Uterus (tissue), 4 donors: Measurements from ENCODE around the gene TGIF1. TPM values are rescaled to one million over a fixed set of nuclear protein-coding genes. Genes with fewer than 3 reads are reported as not detected.
"Not testable (repeated sequence)": the region's sequence is repeated elsewhere in the genome, so short reads cannot be mapped to it uniquely, and the experiment has no call there.

Experiments
- DNase-seq, 2 donors: peaks; one replicate each; pipeline ENCODE4 v3.0.0-alpha.2; 2019 to 2020
- H3K27ac ChIP-seq, 2 donors: fragments of 200-600 bp; sonication (generic); 1 replicate in 1 of 2; 2 replicates in 1 of 2; pipeline ENCODE4 v1.5.1; 2016 to 2018
- H3K27me3 ChIP-seq, 2 donors: fragments of 200-600 bp; sonication (generic); one replicate each; pipeline ENCODE4 v1.5.1; 2018 to 2019; ENCODE audit warnings: control low read depth in 1 of 2
- H3K36me3 ChIP-seq, 2 donors: fragments of 200-600 bp; sonication (generic); one replicate each; pipeline ENCODE4 v1.5.1; 2019; ENCODE audit warnings: control low read depth in 1 of 2
- H3K4me1 ChIP-seq, 2 donors: fragments of 200-600 bp; sonication (generic); one replicate each; pipeline ENCODE4 v1.5.1; 2018 to 2019; ENCODE audit warnings: control low read depth in 1 of 2
- H3K4me3 ChIP-seq, 2 donors: fragments of 200-600 bp; sonication (generic); 1 replicate in 1 of 2; 2 replicates in 1 of 2; pipeline ENCODE4 v1.5.1; 2018 to 2019; ENCODE audit warnings: mild to moderate bottlenecking in 1 of 2
- H3K9me3 ChIP-seq, 2 donors: fragments of 200-600 bp; sonication (generic); one replicate each; pipeline ENCODE4 v1.5.1; 2019; ENCODE audit warnings: control low read depth in 1 of 2
- CTCF ChIP-seq, 4 experiments: fragments of 200-600 bp in 2 of 4; fragments of 450-650 bp in 2 of 4; sonication (generic) in 2 of 4; IDR thresholded peaks; one replicate each; pipeline ENCODE4 v1.5.1; 2016 to 2019; ENCODE audit warnings: antibody characterized with exemption in 4 of 4, mild to moderate bottlenecking in 2 of 4, moderate library complexity in 1 of 4
- POLR2A ChIP-seq, 2 donors: fragments of 450-650 bp; IDR thresholded peaks; one replicate each; pipeline ENCODE4 v1.6.1; 2016; ENCODE audit warnings: antibody characterized with exemption in 2 of 2, mild to moderate bottlenecking in 1 of 2, moderate library complexity in 1 of 2
- intact Hi-C: fragments of 100-400 bp; cut with DNase I; formaldehyde crosslinking; loops from one replicate; pipeline ENCODE4 v1.15.1; 2023; ENCODE audit warnings: low total_unique reads
- total RNA-seq, 4 donors: library from RNA; depleted of rRNA in 3 of 4; stranded (reverse); fragments of >200 nt in 3 of 4; gene quantifications; one replicate each; pipeline versions ENCODE4 v1.1.0 to v1.2.4, GENCODE V29; 2014 to 2023
- donor health status: DM: yes; HTN: yes; CAD: no.

Gene TGIF1
- total RNA-seq, 4 donors from 2014 or later: 34.1 to 161 (median 87.0) TPM

GRCh38 chr18:3466872-3467271 lies 16.9 kb downstream of the TGIF1 start:
- Histone ChIP-seq H3K27me3 (no peaks in the 10 kb centered on the region), H3K9me3 (no peaks in the 10 kb centered on the region), H3K4me3 (no peak overlapping the region), H3K4me1 (no peaks in the 10 kb centered on the region), H3K36me3 (no peaks in the 10 kb centered on the region), H3K27ac (no peak overlapping the region)
- DNase-seq: no peak
- TF ChIP-seq CTCF (IDR thresholded peaks at IDR 0.05) (no peak), POLR2A (IDR thresholded peaks at IDR 0.05) (no peak)
- intact Hi-C loops: no loop called here

DNA sequence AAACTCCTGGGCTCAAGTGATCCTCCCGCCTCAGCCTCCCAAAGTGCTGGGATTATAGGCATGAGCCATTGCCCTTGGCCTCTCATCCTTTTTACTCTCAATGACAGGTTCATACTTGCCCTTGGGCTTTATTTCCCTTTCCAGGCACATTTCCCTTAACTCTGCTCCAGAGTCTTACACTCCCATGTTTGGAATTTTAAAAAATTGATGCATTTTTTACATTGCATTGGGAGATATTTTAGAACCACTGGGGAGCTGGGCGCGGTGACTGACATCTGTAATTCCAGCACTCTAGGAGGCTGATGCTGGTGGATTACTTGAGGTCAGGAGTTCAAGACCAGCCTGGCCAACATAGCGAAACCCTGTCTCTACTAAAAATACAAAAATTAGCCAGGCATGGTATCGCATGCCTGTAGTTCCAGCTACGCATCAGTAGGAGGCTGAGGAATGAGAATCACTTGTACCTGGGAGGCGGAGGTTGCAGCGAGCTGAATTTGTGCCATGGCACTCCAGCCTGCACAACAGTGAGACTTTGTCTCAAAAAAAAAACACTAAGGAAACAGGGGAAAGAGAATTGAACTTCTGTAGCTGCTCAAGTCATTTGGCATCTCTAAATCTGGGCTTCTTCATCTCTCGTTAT lies 18.2 kb downstream of the TGIF1 start:
- intact Hi-C loops: no loop called here
- H3K9me3 ChIP-seq: no peaks in the 10 kb centered on the region
- H3K27ac ChIP-seq: no peak overlapping the region
- H3K27me3 ChIP-seq: no peaks in the 10 kb centered on the region
- no peaks in the 10 kb centered on the region for H3K4me1 ChIP-seq
- no peaks in the 10 kb centered on the region for H3K36me3 ChIP-seq
- TF ChIP-seq CTCF (IDR thresholded peaks at IDR 0.05) (no peak), POLR2A (IDR thresholded peaks at IDR 0.05) (no peak)
- no peak overlapping the region for H3K4me3 ChIP-seq
- DNase-seq: no peak

DNA sequence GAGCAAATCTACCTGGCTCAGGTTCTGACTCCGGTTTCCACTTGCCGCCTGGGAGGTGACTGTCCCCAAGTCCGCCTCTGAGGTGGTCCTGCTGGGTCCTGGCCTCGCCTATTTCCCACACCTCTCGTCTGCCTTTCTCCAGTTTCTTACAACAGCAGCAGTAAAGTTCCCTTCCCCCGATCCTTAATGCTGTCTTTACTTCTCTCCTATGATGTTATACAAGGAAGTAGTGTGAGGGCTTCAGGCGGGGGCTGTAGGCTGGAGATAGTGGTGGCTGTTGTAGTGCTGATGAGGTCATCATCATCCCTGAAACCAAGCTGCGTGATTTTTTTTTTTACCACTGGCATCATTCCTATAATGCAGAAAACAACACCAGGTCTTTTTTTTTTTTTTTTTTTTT lies 18.9 kb downstream of the TGIF1 start:
- intact Hi-C loops: no loop called here
- no peak for DNase-seq

GRCh38 chr18:3471141-3471648 lies 21.2 kb downstream of the TGIF1 start:
- H3K4me3 ChIP-seq: no peak overlapping the region
- H3K4me1 ChIP-seq: no peaks in the 10 kb centered on the region
- no peaks in the 10 kb centered on the region for H3K9me3 ChIP-seq
- intact Hi-C loops: no loop called here
- TF ChIP-seq POLR2A (IDR thresholded peaks at IDR 0.05) (no peak), CTCF (IDR thresholded peaks at IDR 0.05) (no peak)
- no peaks in the 10 kb centered on the region for H3K36me3 ChIP-seq
- no peak overlapping the region for H3K27ac ChIP-seq
- no peak for DNase-seq
- H3K27me3 ChIP-seq: no peaks in the 10 kb centered on the region

More for the DNA sequence above, 18.9 kb downstream of the TGIF1 start:
- H3K36me3 ChIP-seq: no peaks in the 10 kb centered on the region
- no peaks in the 10 kb centered on the region for H3K4me1 ChIP-seq
- no peak for TF ChIP-seq CTCF (IDR thresholded peaks at IDR 0.05)
- TF ChIP-seq POLR2A (IDR thresholded peaks at IDR 0.05): no peak
- no peaks in the 10 kb centered on the region for H3K9me3 ChIP-seq
- no peak overlapping the region for H3K27ac ChIP-seq
- H3K4me3 ChIP-seq: no peak overlapping the region
- H3K27me3 ChIP-seq: no peaks in the 10 kb centered on the region

DNA sequence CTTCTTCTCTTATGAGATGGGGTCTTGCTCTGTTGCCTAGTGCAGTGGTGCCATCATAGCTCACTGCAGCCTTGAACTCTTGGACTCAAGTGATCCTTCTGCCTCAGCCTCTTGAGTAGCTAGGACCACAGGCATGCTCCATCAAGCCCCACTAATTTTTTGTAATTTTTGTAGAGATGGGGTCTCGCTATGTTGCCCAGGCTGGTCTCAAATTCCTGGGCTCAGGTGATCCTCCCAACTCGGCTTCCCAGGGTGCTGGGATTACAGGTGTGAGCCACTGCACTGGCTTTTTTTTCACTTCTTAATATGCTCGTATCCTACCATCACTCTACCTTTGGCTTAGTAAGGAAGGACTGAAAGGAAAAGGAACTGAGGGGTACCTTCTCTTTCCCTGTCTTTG lies 22.1 kb downstream of the TGIF1 start:
- intact Hi-C loops, H3K9me3 ChIP-seq, H3K4me1 ChIP-seq, H3K4me3 ChIP-seq, H3K27me3 ChIP-seq, H3K27ac ChIP-seq, DNase-seq, H3K36me3 ChIP-seq: not testable (repeated sequence)
